Spleen (tissue), 11 donors: Measurements from ENCODE around the gene CDK2AP2. TPM values are rescaled to one million over a fixed set of nuclear protein-coding genes. Genes with fewer than 3 reads are reported as not detected.
A peak's percentile ranks its signal among the peaks of the same experiment; 100 is the strongest.

ENCODE experiments used
- DNase-seq: peaks from one replicate; pipeline ENCODE4 v3.0.0-alpha.2; 2020
- H3K27ac ChIP-seq, 8 donors: fragments of 200-600 bp; sonication (generic) in 7 of 8; 1 replicate in 4 of 8; 2 replicates in 4 of 8; pipeline versions ENCODE4 v1.5.0 to v1.8.0; 2016 to 2021; ENCODE audit warnings: inconsistent platforms in 4 of 8, mild to moderate bottlenecking in 4 of 8, moderate library complexity in 1 of 8
- H3K27me3 ChIP-seq, 7 donors: fragments of 200-600 bp; sonication (generic) in 6 of 7; replicated peaks in 1 of 7; 1 replicate in 4 of 7; 2 replicates in 3 of 7; pipeline versions ENCODE4 v1.5.0 to v1.8.0; 2016 to 2021; ENCODE audit warnings: inconsistent platforms in 3 of 7, mild to moderate bottlenecking in 1 of 7
- H3K36me3 ChIP-seq, 6 donors: fragments of 200-600 bp; sonication (generic) in 5 of 6; 1 replicate in 4 of 6; 2 replicates in 2 of 6; pipeline versions ENCODE4 v1.5.0 to v1.8.0; 2016 to 2021; ENCODE audit warnings: inconsistent platforms in 2 of 6
- H3K4me1 ChIP-seq, 6 donors: fragments of 200-600 bp; sonication (generic) in 5 of 6; 1 replicate in 3 of 6; 2 replicates in 3 of 6; pipeline versions ENCODE4 v1.5.0 to v1.8.0; 2016 to 2021; ENCODE audit warnings: inconsistent platforms in 3 of 6
- H3K4me3 ChIP-seq, 8 donors: fragments of 200-600 bp; sonication (generic) in 7 of 8; 1 replicate in 4 of 8; 2 replicates in 4 of 8; pipeline versions ENCODE4 v1.5.0 to v1.8.0; 2016 to 2021; ENCODE audit warnings: inconsistent platforms in 4 of 8, mild to moderate bottlenecking in 4 of 8, moderate library complexity in 2 of 8
- H3K9me3 ChIP-seq, 8 donors: fragments of 200-600 bp; sonication (generic) in 7 of 8; 1 replicate in 4 of 8; 2 replicates in 4 of 8; pipeline versions ENCODE4 v1.5.0 to v1.8.0; 2016 to 2021; ENCODE audit warnings: inconsistent platforms in 4 of 8
- POLR2A ChIP-seq, 3 donors: fragments of 450-650 bp; IDR thresholded peaks; one replicate each; pipeline ENCODE4 v1.5.1; 2017; ENCODE audit warnings: antibody characterized with exemption in 3 of 3, mild to moderate bottlenecking in 1 of 3
- POLR2AphosphoS5 ChIP-seq, 3 donors: sonication (generic); formaldehyde crosslinking; IDR thresholded peaks; one replicate each; pipeline ENCODE4 v1.5.1; 2017; ENCODE audit warnings: antibody characterized with exemption in 3 of 3
- WGBS, 5 donors: extraction: QIAGEN DNeasy Blood & Tissue Kit in 3 of 5; methylation state at CpG; one replicate each; pipeline versions ENCODE4 v1.1.5 to v1.1.7; 2013 to 2018; 5-methylcytosine and 5-hydroxymethylcytosine counted together
- intact Hi-C: fragments of 100-400 bp; cut with DNase I; formaldehyde crosslinking; loops from one replicate; pipeline ENCODE4 v1.15.0; 2023; ENCODE audit warnings: low total_unique reads
- polyA plus RNA-seq, 3 donors: library from polyadenylated mRNA; stranded (reverse); fragments of 200-250 nt; gene quantifications; one replicate each; pipeline ENCODE4 v1.2.1, GENCODE V29; 2013
- total RNA-seq, 7 donors: library from RNA; depleted of rRNA in 3 of 7; stranded (reverse); fragments of >200 nt in 3 of 7; fragmentation: NEBNext Ultra II Directional in 4 of 7; extraction: Animal tissue kit (Norgen Biotek cat#: 25700) in 4 of 7; gene quantifications; one replicate each; pipeline versions ENCODE4 v1.1.0 to v1.2.1, GENCODE V29; 2016 to 2021
- TF ChIP-seq, protein P1 (sequence below), 11 experiments: fragments of 200-600 bp in 7 of 11; fragments of 450-650 bp in 4 of 11; sonication (generic) in 4 of 11; IDR thresholded peaks in 8 of 11; conservative IDR thresholded peaks in 3 of 11; 1 replicate in 7 of 11; 2 replicates in 4 of 11; pipeline versions ENCODE4 v1.4.0 to v1.8.0; 2016 to 2021; ENCODE audit warnings: antibody characterized with exemption in 11 of 11, inconsistent platforms in 4 of 11, mild to moderate bottlenecking in 1 of 11
- donor health status: healthy with polysubstance abuse.
- donor health status: DM: no; HTN: no; CAD: no; lungs with moderate emphysema.
- donor health status: DM: no; HTN: no; CAD: no.
- donor health status: Bipolar disorder and iron deficiency.
- donor health status: healthy.
- donor health status: DM: no; HTN: no; CAD: no.
- donor health status: DM: yes; HTN: yes; CAD: no.

The CDK2AP2 gene
- total and polyA plus RNA-seq, 10 donors: 32.9 to 57.1 (median 42.6) TPM

GRCh38 chr11:67500831-67501715 lies 6.9 kb downstream of the CDK2AP2 start:
- H3K4me3 ChIP-seq: no peak overlapping the region
- 83 to 95% (median 90%) methylated on average over 8 to 9 of the region's 9 CpGs for WGBS, 5 donors
- H3K4me1 ChIP-seq: peaks cover 14 to 58% (median 37%) of the 10 kb centered on the region in 6 donors
- H3K27me3 ChIP-seq: peaks cover 0 to 23% (median 0%) of the 10 kb centered on the region in 7 donors
- no peak for DNase-seq
- H3K9me3 ChIP-seq: no peaks in the 10 kb centered on the region
- peaks cover 0 to 76% (median 52%) of the 10 kb centered on the region in 6 donors for H3K36me3 ChIP-seq
- intact Hi-C loops: no loop called here
- no peak for TF ChIP-seq POLR2A (IDR thresholded peaks at IDR 0.05)
- TF ChIP-seq POLR2AphosphoS5 (IDR thresholded peaks at IDR 0.05): no peak
- TF ChIP-seq, protein P1, sequence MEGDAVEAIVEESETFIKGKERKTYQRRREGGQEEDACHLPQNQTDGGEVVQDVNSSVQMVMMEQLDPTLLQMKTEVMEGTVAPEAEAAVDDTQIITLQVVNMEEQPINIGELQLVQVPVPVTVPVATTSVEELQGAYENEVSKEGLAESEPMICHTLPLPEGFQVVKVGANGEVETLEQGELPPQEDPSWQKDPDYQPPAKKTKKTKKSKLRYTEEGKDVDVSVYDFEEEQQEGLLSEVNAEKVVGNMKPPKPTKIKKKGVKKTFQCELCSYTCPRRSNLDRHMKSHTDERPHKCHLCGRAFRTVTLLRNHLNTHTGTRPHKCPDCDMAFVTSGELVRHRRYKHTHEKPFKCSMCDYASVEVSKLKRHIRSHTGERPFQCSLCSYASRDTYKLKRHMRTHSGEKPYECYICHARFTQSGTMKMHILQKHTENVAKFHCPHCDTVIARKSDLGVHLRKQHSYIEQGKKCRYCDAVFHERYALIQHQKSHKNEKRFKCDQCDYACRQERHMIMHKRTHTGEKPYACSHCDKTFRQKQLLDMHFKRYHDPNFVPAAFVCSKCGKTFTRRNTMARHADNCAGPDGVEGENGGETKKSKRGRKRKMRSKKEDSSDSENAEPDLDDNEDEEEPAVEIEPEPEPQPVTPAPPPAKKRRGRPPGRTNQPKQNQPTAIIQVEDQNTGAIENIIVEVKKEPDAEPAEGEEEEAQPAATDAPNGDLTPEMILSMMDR (IDR thresholded peaks at IDR 0.05 in 8 of 11, conservative IDR thresholded peaks at IDR 0.05 in 3 of 11): no peak
- H3K27ac ChIP-seq: peak overlapping the region in 1 of 8 donors; percentile 21

GRCh38 chr11:67500484-67500821 lies 7.5 kb downstream of the CDK2AP2 start:
- H3K27me3 ChIP-seq: peaks cover 0 to 23% (median 0%) of the 10 kb centered on the region in 7 donors
- peaks cover 8 to 51% (median 31%) of the 10 kb centered on the region in 6 donors for H3K4me1 ChIP-seq
- 78 to 92% (median 82%) methylated on average over 1 of the region's 1 CpG for WGBS, 5 donors
- peaks cover 0 to 82% (median 58%) of the 10 kb centered on the region in 6 donors for H3K36me3 ChIP-seq
- no peak for DNase-seq
- no peak overlapping the region for H3K27ac ChIP-seq
- TF ChIP-seq POLR2A (IDR thresholded peaks at IDR 0.05): no peak
- TF ChIP-seq, protein P1 (IDR thresholded peaks at IDR 0.05 in 8 of 11, conservative IDR thresholded peaks at IDR 0.05 in 3 of 11): no peak
- intact Hi-C loops: no loop called here
- H3K4me3 ChIP-seq: no peak overlapping the region
- H3K9me3 ChIP-seq: no peaks in the 10 kb centered on the region

- intact Hi-C loops: no loop called here
- Histone ChIP-seq H3K27me3 (peaks cover 0 to 19% (median 0%) of the 10 kb centered on the region in 7 donors), H3K4me3 (no peak overlapping the region), H3K27ac (no peak overlapping the region), H3K36me3 (peaks cover 0 to 87% (median 63%) of the 10 kb centered on the region in 6 donors), H3K4me1 (peaks cover 6 to 46% (median 26%) of the 10 kb centered on the region in 6 donors), H3K9me3 (no peaks in the 10 kb centered on the region)
- 91 to 95% (median 94%) methylated on average over 12 to 26 of the region's 26 CpGs for WGBS, 5 donors
- peak; percentile 72 for DNase-seq
- peak in 1 of 3 donors; percentile 35 for TF ChIP-seq POLR2AphosphoS5 (IDR thresholded peaks at IDR 0.05)
- TF ChIP-seq, protein P1 (IDR thresholded peaks at IDR 0.05 in 8 of 11, conservative IDR thresholded peaks at IDR 0.05 in 3 of 11): no peak
These were observed 8.0 kb downstream of the CDK2AP2 start for GRCh38 chr11:67499808-67500483.

DNA sequence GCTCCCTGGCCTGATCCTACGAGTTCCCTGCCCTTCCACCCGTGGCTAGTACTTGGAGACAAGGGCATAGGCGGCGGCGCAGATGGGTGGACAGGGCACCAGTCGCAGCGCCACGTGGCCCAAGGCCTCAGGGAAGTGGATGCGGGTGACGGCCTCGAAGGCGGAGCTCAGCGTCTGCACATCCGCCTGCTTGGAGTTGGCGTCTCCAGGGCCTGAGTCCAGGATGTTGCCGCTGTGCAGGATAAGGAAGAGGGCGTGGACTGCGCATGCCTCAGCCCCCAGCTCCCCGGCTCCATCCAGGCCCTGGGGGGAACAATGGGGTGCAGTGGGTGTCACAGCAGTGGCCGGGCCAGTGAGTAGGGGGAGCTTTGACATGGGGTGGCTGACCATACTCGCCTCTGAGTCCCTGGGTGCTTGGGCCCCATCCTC lies 9.4 kb downstream of the CDK2AP2 start:
- Histone ChIP-seq H3K9me3 (no peaks in the 10 kb centered on the region), H3K27me3 (peaks cover 0 to 5% (median 0%) of the 10 kb centered on the region in 7 donors), H3K36me3 (peaks cover 0 to 100% (median 76%) of the 10 kb centered on the region in 6 donors), H3K4me3 (no peak overlapping the region), H3K4me1 (peaks cover 3 to 32% (median 14%) of the 10 kb centered on the region in 6 donors), H3K27ac (no peak overlapping the region)
- intact Hi-C loops: no loop called here
- TF ChIP-seq POLR2AphosphoS5 (IDR thresholded peaks at IDR 0.05): peak in 2 of 3 donors; percentile 57 to 70
- no peak for TF ChIP-seq POLR2A (IDR thresholded peaks at IDR 0.05)
- WGBS, 5 donors: 69 to 93% (median 84%) methylated on average over 11 to 21 of the region's 21 CpGs
- DNase-seq: peak; percentile 75
